ENCODE measurements around the gene TCEAL4. TPM values are rescaled to one million over a fixed set of nuclear protein-coding genes. Genes with fewer than 3 reads are reported as not detected.

Gene TCEAL4
- total RNA-seq, 1 experiment from 2014 or later: 63.7 TPM

GRCh38 chrX:103556963-103557612 lies 28.2 kb upstream of the TCEAL4 start:
- peaks cover 77% of the 10 kb centered on the region for H3K27me3 Mint-ChIP-seq (ENCODE audit: insufficient read depth, unreplicated experiment)
- ChIA-PET POLR2A (no interaction called here), CTCF (no interaction called here)
- TF ChIP-seq, protein P1, sequence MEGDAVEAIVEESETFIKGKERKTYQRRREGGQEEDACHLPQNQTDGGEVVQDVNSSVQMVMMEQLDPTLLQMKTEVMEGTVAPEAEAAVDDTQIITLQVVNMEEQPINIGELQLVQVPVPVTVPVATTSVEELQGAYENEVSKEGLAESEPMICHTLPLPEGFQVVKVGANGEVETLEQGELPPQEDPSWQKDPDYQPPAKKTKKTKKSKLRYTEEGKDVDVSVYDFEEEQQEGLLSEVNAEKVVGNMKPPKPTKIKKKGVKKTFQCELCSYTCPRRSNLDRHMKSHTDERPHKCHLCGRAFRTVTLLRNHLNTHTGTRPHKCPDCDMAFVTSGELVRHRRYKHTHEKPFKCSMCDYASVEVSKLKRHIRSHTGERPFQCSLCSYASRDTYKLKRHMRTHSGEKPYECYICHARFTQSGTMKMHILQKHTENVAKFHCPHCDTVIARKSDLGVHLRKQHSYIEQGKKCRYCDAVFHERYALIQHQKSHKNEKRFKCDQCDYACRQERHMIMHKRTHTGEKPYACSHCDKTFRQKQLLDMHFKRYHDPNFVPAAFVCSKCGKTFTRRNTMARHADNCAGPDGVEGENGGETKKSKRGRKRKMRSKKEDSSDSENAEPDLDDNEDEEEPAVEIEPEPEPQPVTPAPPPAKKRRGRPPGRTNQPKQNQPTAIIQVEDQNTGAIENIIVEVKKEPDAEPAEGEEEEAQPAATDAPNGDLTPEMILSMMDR (IDR thresholded peaks at IDR 0.05; ENCODE audit: unreplicated experiment): no peak
- H3K4me3 Mint-ChIP-seq (ENCODE audit: unreplicated experiment): no peak overlapping the region
- intact Hi-C loops (cut with micrococcal nuclease): no loop called here
- H3K4me1 Mint-ChIP-seq (ENCODE audit: insufficient read depth, unreplicated experiment): no peaks in the 10 kb centered on the region
- no peak overlapping the region for H3K27ac Mint-ChIP-seq (ENCODE audit: low read depth, unreplicated experiment)
- no peaks in the 10 kb centered on the region for H3K9me3 Mint-ChIP-seq (ENCODE audit: unreplicated experiment)
- BruUV-seq (replicated peaks): no TSS peak
- DNase-seq (ENCODE audit: unreplicated experiment): no peak
- H3K36me3 Mint-ChIP-seq (ENCODE audit: insufficient read depth, unreplicated experiment): no peaks in the 10 kb centered on the region

- CTCF ChIA-PET: no interaction called here
- no peaks in the 10 kb centered on the region for H3K36me3 Mint-ChIP-seq (ENCODE audit: insufficient read depth, unreplicated experiment)
These were observed 25.1 kb upstream of the TCEAL4 start for GRCh38 chrX:103560256-103560655.

GRCh38 chrX:103562801-103563200 lies 22.5 kb upstream of the TCEAL4 start:
- Mint-ChIP-seq H3K36me3 (ENCODE audit: insufficient read depth, unreplicated experiment) (no peaks in the 10 kb centered on the region), H3K27me3 (ENCODE audit: insufficient read depth, unreplicated experiment) (peaks cover 44% of the 10 kb centered on the region), H3K4me1 (ENCODE audit: insufficient read depth, unreplicated experiment) (peaks cover 7% of the 10 kb centered on the region), H3K27ac (ENCODE audit: low read depth, unreplicated experiment) (no peak overlapping the region), H3K9me3 (ENCODE audit: unreplicated experiment) (no peaks in the 10 kb centered on the region), H3K4me3 (ENCODE audit: unreplicated experiment) (no peak overlapping the region)
- POLR2A ChIA-PET: no interaction called here
- CTCF ChIA-PET: no interaction called here
- intact Hi-C loops (cut with micrococcal nuclease): no loop called here
- DNase-seq (ENCODE audit: unreplicated experiment): peak; percentile 28
- no TSS peak for BruUV-seq (replicated peaks)
- TF ChIP-seq, protein P1 (IDR thresholded peaks at IDR 0.05; ENCODE audit: unreplicated experiment): no peak

More at GRCh38 chrX:103560256-103560655, 25.1 kb upstream of the TCEAL4 start:
- Mint-ChIP-seq H3K27me3 (ENCODE audit: insufficient read depth, unreplicated experiment) (peaks cover 66% of the 10 kb centered on the region), H3K4me1 (ENCODE audit: insufficient read depth, unreplicated experiment) (peaks cover 7% of the 10 kb centered on the region), H3K9me3 (ENCODE audit: unreplicated experiment) (no peaks in the 10 kb centered on the region), H3K27ac (ENCODE audit: low read depth, unreplicated experiment) (no peak overlapping the region), H3K4me3 (ENCODE audit: unreplicated experiment) (no peak overlapping the region)
- BruUV-seq (replicated peaks): no TSS peak
- intact Hi-C loops (cut with micrococcal nuclease): no loop called here
- TF ChIP-seq, protein P1 (IDR thresholded peaks at IDR 0.05; ENCODE audit: unreplicated experiment): no peak
- DNase-seq (ENCODE audit: unreplicated experiment): no peak
- POLR2A ChIA-PET: interaction anchor here (0.6 to 1.4 kb wide), 2 partner anchors 21 to 1745 kb away, joined by 3 read pairs; no protein-coding TSS in a partner anchor

DNA sequence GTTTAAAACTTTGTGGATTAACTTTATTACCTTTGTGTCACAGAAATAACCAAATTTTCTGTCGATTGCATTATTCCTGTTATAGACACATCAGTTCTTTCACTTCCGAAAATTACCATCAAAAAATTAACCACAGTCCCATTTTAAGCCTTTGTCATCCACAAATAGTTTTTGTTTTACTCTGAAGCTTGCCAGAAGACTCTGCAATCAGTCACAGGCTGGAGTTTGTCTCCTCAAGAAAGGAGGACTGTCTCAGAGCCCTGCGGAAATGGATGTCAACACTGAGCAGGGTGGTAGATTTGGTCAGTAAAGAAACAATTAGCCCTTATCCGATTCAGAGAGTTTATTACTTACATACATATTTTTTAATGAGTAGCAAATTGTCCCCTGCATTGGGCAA lies 20.1 kb upstream of the TCEAL4 start:
- Mint-ChIP-seq H3K4me1 (ENCODE audit: insufficient read depth, unreplicated experiment) (peaks cover 7% of the 10 kb centered on the region), H3K9me3 (ENCODE audit: unreplicated experiment) (no peaks in the 10 kb centered on the region), H3K27ac (ENCODE audit: low read depth, unreplicated experiment) (no peak overlapping the region), H3K4me3 (ENCODE audit: unreplicated experiment) (no peak overlapping the region), H3K36me3 (ENCODE audit: insufficient read depth, unreplicated experiment) (no peaks in the 10 kb centered on the region), H3K27me3 (ENCODE audit: insufficient read depth, unreplicated experiment) (peaks cover 29% of the 10 kb centered on the region)
- ChIA-PET CTCF (interaction anchor here (0.6 kb wide), 1 partner anchor 171 kb away, joined by 4 read pairs; no protein-coding TSS in a partner anchor), POLR2A (interaction anchor here (0.6 to 0.9 kb wide), 2 partner anchors 26 to 275 kb away, joined by 4 read pairs; no protein-coding TSS in a partner anchor)
- no peak for DNase-seq (ENCODE audit: unreplicated experiment)
- TF ChIP-seq, protein P1 (IDR thresholded peaks at IDR 0.05; ENCODE audit: unreplicated experiment): no peak
- BruUV-seq (replicated peaks): no TSS peak
- intact Hi-C loops (cut with micrococcal nuclease): no loop called here
